Measurements from ENCODE around the gene DOCK1. TPM values are rescaled to one million over a fixed set of nuclear protein-coding genes. Genes with fewer than 3 reads are reported as not detected.

The DOCK1 gene
- total RNA-seq, 1 experiment from 2014 or later, result 16.4 TPM

- DNase-seq (ENCODE audit: low read depth), result no peak
Measured at GRCh38 chr10:127458016-127458810, 553.0 kb downstream of the DOCK1 start.

GRCh38 chr10:127458829-127459228 is 553.6 kb downstream of the DOCK1 start:
- DNase-seq (ENCODE audit: low read depth), result no peak

GRCh38 chr10:127459918-127460317 is 554.7 kb downstream of the DOCK1 start:
- no peak for DNase-seq (ENCODE audit: low read depth)

GRCh38 chr10:127462643-127463295 is 557.5 kb downstream of the DOCK1 start:
- DNase-seq (ENCODE audit: low read depth), result no peak

- DNase-seq (ENCODE audit: low read depth), result no peak
Measured at GRCh38 chr10:127463548-127463947, 558.3 kb downstream of the DOCK1 start.

GRCh38 chr10:127464561-127464960 is 559.3 kb downstream of the DOCK1 start:
- no peak for DNase-seq (ENCODE audit: low read depth)

GRCh38 chr10:127467811-127468210 is 562.6 kb downstream of the DOCK1 start:
- DNase-seq (ENCODE audit: low read depth), result no peak

- DNase-seq (ENCODE audit: low read depth), result no peak
Measured at GRCh38 chr10:127468632-127469031, 563.4 kb downstream of the DOCK1 start.

- no peak for DNase-seq (ENCODE audit: low read depth)
Measured at GRCh38 chr10:127470911-127471310, 565.7 kb downstream of the DOCK1 start.

- DNase-seq (ENCODE audit: low read depth), result no peak
Measured at GRCh38 chr10:127472976-127473375, 567.7 kb downstream of the DOCK1 start.

- DNase-seq (ENCODE audit: low read depth), result no peak
Measured at GRCh38 chr10:127474501-127474900, 569.3 kb downstream of the DOCK1 start.

GRCh38 chr10:127485153-127485857 is 580.1 kb downstream of the DOCK1 start:
- peak; percentile 39 for DNase-seq (ENCODE audit: low read depth)

- DNase-seq (ENCODE audit: low read depth), result no peak
Measured at GRCh38 chr10:127486355-127486754, 581.1 kb downstream of the DOCK1 start.

- peak; percentile 15 for DNase-seq (ENCODE audit: low read depth)
Measured at GRCh38 chr10:127492607-127493250, 587.5 kb downstream of the DOCK1 start.

GRCh38 chr10:127496035-127496434 is 590.8 kb downstream of the DOCK1 start:
- peak; percentile 3 for DNase-seq (ENCODE audit: low read depth)

- DNase-seq (ENCODE audit: low read depth), result no peak
Measured at GRCh38 chr10:127497685-127498084, 592.5 kb downstream of the DOCK1 start.

GRCh38 chr10:127498087-127498486 is 592.9 kb downstream of the DOCK1 start:
- no peak for DNase-seq (ENCODE audit: low read depth)

- DNase-seq (ENCODE audit: low read depth), result no peak
Measured at GRCh38 chr10:127500127-127500526, 594.9 kb downstream of the DOCK1 start.
